ENCODE measurements around the gene LRRC57.

The LRRC57 gene

DNA sequence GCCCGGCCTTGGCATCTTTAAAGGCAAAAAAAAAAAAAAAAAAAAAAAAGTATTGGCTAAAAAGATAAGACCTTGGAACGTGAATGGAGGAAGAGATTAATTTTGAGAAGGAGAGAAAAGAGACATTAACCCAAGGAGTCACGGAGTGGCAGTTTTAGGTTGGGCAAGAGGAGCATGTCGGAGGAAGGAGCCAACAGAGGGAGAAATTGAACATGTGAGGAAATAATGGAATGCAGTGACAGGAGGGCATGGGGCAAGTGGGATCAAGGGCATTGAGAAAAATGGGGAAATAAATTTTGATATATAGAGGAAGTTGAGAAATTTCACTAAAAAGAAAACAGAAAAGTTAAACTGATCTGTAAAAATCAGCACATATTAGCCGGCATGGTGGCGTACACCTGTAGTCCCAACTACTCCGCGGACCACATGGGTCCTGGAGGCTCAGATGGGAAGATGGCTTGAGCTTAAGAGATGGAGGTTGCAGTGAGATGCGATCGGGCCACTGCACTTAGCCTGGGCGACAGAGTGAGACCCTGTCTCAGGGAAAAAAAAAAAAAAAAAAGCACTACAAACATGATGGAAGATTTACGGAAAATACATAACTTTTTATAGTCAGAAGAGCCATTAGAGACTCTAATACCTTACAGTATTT is 1.3 kb upstream of the LRRC57 start:
- DNase-seq (ENCODE audit: low read depth in 2 of 2): no peak

DNA sequence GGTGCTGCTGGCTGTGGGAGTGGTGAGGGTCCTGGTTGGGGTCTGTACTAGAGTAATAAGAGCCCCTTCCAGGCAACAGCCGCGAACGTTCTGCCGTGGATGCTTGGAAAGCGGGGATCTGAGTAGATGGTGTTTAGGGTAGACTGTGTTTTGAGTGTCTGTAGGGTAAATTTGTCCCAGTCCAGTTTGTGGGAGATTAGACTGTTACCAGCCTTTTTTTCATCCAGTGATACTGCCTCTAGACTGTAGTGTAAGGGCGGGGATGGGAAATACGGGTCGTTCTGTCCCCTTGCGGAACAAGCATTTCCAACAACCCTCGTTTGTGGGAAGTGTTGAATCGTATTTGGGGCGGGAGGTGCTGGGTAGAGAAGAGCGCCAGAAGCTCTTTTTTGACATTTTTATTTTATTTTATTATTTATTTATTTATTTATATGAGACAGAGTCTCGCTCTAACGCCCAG is 469 bp upstream of the LRRC57 start:
- no peak for DNase-seq (ENCODE audit: low read depth in 2 of 2)

DNA sequence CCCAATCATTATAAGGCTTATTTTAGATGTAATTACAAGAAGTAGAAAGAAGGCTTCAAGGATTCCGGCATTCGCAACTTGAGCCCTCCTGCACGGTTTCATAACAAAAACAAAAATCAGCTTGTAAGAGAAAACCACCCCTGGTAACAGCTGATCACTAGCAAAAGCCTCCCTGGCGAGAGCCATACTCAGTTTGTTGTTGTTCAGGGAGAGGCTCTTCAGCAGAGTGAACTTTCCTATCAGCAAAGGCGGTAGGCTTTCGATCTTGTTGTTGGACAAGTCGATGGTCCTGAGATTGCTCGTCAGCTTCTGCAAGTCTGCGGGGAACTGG is 710 bp downstream of the LRRC57 start:
- DNase-seq (ENCODE audit: low read depth in 2 of 2): no peak

DNA sequence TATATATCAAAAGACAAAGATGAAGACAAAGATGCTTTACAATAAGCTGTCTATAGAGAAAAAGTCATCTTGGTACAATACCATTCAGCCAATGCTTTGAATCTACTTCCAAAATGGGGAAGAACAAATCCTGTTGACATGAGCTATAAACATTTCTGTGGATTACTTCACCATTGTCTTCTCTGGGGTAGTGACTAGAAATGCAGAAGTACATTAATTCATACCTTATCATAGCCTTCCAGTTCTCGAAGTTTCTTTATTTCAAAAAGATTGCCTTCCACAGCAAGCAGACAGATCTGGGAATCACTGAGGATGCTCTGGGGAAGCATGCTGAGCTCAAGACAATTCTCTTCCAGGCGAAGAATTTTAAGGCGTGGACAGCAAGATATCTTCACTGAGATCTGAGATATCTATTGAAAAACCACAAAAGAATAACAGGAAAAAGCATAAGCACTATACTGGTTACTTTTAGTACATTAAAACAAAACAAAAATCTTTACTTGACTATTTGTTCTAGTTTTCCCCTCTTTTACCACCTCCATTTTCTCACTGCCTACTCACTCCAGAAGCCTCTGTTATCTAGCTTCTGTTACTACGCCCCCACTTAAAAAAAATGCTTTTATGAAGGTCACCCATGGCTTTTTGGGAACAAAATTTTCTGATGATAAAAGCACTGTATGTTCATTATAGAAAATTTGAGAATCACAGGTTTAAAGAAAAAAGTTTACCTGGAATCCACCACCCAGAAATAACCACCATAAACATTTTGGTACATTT is 3.6 kb downstream of the LRRC57 start:
- no peak for DNase-seq (ENCODE audit: low read depth in 2 of 2)

DNA sequence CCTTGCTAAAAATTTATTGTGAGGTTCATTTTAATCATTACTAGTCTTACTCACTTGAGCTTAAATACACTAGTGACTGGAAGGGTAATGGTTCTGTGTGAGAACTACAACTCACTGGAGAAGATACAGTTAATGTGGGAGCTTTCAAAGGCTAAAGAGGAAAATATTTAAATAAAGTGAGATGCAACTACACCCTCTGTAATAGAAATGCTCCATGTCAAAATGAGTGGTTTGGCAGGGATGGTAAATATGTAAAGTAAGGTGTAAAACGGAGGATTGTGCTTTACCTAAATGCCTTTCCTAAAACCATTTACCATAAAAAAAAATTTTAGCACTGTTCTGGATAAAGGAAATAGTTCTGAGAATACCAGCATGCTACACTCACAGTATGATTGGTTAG is 15.3 kb downstream of the LRRC57 start:
- DNase-seq (ENCODE audit: low read depth in 2 of 2): no peak

DNA sequence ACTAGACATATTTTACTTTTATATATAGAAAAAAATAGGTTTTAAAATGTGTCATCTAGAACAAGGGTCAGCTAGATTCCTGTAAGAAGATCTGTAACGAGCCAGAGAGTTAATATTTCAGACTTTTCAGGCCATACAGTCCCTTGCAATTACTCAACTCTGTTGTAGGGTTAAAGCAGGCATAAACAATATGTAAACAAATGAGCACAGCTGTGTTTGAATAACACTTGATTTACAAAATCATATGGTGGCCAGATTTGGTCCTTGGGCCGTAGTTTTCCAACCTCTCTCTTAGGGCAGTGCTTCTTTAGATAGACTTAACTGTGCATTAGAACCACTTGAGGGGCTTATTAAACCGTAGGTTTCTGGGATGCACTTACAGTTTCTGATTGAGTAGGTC is 19.6 kb downstream of the LRRC57 start:
- DNase-seq (ENCODE audit: low read depth in 2 of 2): no peak

DNA sequence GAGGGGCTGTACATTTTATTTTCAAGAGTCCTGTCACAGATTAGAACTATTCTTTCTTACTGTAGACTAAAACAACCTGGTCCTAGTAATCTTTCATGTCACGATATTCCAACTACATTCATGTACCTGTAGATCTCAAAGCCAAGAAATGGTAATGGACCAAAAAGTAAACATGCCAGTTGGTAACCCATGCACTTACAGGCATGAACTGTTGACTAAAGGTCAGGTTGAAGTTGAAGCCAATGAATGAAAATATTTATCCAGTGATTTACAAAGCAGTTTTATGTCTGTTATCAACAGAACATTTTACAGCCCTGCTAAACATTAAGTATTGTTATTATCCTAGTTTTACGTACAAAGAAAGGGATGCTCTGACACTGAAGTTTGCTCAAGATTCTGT is 25.3 kb downstream of the LRRC57 start:
- DNase-seq (ENCODE audit: low read depth in 2 of 2): no peak

DNA sequence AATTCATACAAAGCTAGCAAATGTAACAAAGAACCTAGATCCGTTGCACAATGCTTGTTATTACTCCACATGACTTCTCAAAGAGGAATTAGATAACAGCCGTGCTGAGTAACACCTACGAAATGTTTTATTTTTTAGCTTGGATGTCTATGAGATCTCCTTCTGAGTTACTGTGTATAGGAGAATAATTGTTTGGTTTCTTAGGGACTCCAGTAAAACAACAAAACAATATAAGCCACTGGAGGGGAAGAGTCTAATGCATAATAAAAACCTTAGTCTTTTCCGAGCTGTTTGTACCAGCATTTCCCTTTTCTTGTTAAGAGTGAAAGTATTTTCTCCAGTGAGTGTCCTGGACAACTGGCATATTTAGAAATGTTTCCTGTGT is 37.6 kb downstream of the LRRC57 start:
- DNase-seq (ENCODE audit: low read depth in 2 of 2): no peak

DNA sequence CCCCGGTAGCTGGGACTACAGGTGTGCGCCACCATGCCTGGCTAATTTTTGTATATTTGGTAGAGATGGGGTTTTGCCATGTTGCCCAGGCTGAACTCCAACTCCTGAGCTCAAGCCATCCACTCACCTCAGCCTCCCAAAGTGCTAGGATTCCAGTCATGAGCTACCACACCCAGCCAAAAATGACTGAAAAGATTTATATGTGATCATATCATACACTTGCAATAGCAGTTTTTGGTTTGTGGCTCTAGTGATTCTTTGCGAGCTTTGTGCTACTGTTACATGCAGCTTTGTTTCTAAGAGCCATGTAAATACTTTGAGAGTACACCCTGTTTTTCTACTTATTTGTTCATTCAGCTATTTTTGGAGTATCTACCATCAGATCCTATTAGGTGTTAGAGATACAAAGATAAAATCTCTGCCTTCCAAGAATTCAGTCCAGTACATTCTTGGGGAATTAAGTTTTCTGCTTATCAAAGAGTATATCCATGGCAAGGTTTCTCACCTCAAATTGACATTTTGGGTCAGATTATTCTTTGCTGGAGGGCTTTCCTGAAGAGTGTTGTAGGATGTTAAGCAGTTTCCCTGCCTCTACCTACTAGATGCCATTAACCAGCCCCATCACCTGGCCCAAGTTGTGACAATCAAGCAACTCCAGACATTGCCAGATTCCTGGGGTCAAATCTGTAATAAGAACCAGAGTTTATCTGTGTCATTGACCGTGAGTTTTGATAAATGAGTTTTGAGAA is 38.2 kb downstream of the LRRC57 start:
- DNase-seq (ENCODE audit: low read depth in 2 of 2): no peak

DNA sequence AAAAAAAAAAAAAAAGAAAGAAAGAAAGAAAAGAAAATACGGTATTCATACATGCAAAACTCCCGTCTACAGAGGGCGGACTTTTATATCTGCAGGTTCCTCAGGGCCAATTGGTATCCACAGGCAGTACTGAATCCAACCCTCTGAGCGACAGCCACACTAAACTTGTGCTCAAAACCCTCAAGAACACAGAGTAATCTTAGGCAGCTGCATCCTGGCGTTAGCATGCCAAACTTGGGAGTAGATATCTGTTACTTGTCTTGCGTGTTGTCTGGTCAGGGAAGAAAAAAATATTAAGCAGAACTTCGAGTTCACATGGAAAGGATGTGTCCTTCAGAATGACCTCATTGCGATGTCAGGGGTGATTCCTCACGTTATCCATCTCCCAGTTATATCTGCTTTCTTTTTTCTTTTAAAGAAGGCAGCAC is 40.3 kb downstream of the LRRC57 start:
- no peak for DNase-seq (ENCODE audit: low read depth in 2 of 2)

DNA sequence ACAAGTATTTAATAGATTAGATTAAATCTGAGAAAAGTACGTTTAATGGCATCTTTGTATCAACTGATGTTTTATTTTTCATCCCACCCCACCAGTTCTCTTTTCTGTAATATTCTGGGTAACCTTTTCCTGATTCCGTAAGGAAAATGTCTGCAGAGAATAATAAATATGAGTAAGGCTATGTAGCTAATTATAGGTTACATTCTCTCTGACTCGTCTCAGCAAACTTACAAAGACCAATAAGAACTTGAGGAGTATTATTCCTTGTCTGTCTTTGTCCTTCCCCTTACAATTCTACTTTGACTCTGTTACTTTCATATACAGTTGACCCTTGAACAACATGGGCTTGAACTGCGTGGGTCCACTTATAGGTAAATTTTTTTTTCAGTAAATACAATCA is 41.1 kb downstream of the LRRC57 start:
- no peak for DNase-seq (ENCODE audit: low read depth in 2 of 2)

DNA sequence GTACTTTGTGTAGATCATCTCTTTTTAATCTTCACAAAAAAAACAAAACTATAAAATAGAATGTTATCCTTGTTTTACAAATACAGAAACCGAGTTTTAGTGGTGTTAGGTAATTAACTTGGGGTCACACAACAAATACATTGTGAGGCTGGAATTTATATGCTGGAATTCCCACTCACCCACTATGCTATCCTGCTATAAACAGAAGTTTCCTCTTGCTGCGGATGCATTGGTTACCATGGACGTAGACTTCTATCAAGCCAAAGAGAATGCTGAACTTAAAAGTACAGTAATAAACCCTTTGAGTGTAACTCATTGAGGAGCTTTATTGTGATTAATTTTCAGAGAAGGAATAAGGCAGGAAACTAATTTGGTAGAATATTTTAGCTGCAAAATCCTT is 44.0 kb downstream of the LRRC57 start:
- no peak for DNase-seq (ENCODE audit: low read depth in 2 of 2)

DNA sequence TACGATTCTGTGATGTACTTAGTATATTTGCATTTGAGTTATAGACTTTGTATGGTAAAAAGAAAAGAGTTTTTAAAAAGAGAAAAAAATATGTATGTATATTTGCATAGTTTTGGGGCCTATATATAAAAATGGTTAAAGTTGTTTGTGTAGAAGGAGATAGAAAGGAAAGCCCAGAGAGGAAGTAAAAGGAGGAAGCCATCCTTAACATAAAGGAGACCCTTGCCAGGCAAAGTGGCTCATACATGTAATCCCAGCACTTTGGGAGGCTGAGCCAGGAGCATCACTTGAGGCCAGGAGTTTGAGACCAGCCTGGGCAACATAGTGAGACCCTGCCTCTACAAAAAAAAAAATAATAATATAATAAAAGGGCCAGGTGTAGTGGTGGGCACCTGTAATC is 44.8 kb downstream of the LRRC57 start:
- DNase-seq (ENCODE audit: low read depth in 2 of 2): no peak

DNA sequence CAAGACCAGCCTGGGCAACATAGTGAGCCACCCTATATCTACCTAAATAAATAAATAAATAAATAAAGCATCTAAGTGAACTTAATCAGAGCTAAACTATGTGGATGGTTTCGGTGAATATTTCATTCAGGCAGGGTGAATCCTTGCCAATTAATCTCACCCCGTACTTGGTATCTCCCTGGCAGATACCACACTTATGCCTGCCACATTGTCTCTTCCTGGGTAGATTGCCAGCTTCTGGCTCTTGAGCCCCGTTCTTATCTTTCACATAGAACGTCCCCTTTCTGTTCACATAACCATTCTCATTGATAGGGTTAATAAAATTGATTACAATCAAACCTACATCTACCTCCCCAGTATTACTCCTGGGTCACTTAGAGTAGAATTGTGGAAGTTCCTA is 46.1 kb downstream of the LRRC57 start:
- DNase-seq (ENCODE audit: low read depth in 2 of 2): no peak

DNA sequence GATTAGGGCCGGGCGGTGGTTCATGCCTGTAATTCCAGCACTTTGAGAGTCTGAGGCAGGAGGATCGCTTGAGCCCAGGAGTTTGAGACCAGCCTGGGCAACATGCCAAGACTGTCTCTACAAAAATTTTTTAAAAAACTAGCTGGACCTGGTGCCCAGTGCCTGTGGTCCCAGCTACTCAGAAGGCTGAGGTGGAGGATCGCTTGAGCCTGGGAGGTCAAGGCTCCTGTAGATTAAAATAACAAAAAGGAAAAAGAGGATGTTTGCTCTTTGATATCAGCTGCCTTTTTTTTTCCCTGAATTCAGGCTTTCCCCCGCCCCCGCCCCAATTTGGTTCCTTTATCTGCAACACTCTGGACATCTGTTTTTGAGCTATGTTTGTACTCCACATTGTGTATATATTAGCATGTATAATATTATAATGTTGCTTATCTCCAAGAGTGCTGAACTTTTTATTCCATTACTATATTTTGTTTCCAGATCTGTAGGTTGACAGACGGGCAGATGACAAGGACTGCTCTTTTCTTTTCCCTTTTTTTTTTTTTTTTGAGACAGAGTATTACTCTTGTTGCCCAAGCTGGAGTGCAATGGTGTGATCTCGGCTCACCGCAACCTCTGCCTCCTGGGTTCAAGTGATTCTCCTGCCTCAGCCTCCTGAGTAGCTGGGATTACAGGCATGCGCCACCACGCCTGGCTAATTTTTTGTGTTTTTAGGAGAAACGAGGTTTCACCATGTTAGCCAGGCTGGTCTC is 48.6 kb downstream of the LRRC57 start:
- no peak for DNase-seq (ENCODE audit: low read depth in 2 of 2)

DNA sequence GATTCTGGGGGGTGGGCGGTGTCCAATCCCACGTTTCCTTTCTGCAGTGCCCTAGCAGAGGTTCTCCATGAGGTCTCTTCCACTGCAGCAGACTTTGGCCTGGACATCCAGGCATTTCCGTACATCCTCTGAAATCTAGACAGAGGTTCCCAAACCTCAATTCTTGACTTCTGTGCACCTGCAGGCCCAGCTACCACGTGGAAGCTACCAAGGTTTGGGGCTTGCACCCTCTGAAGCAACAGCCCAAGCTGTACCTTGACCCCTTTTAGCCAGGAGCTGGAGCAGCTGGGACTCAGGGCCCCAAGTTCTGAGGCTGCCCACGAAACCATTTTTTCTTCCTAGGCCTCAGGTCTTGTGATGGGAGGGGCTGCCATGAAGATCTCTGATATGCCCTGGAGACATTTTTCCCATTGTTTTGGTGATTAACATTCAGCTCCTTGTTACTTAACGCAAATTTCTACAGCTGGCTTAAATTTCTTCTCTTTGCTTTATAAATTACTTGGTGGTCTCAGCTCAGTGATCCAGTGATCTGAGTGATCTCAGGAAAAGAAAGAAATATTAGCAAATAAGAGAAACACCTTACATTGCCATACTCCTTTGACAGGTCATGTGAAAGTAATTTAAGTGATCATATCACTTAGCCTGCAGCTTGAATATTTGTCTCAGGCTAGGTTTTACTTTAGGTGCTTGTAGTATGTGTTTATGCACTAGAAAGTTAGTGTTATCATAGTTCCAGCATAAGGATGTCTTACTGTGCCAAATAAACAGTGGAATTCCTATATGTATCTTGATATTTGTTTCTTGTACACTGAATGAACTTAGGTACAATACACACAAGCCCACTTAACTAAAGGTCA is 50.2 kb downstream of the LRRC57 start:
- DNase-seq (ENCODE audit: low read depth in 2 of 2): no peak

DNA sequence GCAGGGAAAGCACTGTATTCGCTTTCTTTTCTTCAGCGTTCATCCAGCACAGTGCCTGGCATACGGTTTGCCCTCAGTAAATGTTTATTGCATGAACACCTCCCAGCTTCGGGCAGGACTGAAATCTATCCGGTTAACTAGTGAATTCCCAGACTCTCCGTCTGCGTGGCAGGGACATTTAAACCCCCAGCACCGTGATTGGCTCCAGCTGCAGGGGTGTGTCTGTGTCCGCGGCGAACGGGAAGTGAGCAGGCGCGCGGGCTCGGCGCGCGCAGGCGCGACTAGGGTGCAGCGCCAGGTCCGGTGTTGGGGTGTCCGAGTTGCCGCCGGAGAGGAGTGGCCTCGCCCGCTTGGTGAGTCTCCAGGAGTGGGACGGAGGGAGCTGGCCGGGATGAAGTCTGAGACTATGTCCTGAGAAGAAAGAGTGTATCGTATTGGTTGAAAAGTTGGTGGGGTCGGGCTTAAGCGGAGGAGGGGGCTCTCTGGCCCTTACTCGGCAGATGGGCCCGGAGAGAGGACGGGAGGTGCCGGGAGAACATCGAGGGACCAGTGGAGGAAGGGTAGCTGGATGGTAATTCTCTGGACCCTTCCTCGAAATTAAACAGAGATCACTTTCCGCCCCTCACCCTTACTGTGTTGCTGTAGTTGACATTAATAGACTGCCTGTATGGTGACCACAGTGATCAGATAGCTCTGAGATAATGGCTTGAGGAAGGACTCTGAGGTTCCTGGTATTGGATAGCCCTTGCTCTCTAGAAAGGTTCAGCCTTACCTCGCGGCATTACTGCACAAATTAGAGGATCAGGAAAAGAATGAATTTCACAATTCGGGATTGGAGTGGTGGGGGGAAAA is 53.0 kb downstream of the LRRC57 start, which contains the start of gene SNAP23:
Gene SNAP23 (plus strand): TSS at position 274 of the 852 bp plus-strand sequence. CDS start 16,213 bp downstream, outside the sequence.
- DNase-seq (ENCODE audit: low read depth in 2 of 2): peak; percentile 57 to 64

DNA sequence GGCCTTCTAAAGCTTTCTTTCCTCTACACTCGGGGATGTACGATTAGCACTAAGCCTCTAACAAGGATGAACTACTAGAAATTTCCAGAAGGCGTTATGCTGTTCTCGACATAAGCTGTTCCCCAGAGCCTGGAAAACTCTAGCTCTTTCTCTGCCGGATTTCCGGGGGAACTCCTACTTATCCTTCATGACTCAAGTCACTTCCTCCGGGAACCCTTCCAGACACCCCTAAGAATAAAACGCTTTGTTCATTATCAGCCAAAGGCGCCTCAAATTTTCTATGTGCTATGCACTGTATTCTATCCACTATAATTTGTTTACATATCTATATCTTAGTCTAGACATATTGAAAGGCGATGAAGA is 53.6 kb downstream of the LRRC57 start:
- DNase-seq (ENCODE audit: low read depth in 2 of 2): peak in 1 of 2 donors; percentile 27

DNA sequence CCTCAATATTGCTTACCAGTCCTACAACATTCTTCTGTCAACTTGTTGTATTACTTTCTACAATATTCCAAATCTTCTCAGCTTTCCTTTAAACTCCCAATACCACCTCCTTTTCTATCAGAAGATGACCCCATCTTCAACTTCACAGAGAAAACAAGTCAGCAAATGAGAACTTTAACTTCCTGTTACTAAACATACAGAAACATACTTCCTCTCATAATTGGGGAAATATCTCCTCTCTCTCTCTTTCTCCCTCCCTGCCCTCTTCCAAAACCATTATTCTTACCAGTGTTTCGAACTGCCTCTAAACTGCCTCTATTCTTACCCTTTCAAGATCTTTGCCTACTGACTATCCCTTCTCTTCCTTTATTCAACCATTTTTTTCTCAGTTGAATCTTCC is 54.9 kb downstream of the LRRC57 start:
- no peak for DNase-seq (ENCODE audit: low read depth in 2 of 2)

DNA sequence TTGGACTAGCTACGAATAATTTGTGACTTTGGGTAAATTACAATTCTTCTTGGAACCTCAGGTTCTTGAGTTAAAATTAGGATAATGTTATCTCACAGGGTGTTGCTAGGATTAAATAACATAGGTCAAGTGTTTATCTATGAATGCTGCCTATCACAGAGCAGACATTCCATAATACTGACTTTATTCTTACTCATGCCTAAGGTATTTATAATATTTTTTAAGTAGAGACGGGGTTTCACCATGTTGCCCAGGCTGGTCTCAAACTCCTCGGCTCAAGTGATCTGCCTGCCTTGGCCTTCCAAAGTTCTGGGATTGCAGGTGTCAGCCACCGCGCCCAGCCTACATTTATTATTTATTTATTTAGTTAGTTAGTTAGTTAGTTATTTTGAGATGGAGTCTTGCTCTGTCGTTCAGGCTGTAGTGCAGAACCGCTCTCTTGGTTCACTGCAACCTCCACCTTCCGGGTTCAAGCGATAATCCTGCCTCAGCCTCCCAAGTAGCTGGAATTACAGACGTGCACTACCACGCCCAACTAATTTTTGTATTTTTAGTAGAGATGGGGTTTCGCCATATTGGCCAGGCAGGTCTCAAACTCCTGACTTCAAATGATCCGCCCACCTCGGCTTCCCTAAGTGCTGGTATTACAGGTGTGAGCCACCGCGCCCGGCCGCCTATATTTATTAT is 56.9 kb downstream of the LRRC57 start:
- no peak for DNase-seq (ENCODE audit: low read depth in 2 of 2)
